ENCODE results near the gene NR4A3.

DNA sequence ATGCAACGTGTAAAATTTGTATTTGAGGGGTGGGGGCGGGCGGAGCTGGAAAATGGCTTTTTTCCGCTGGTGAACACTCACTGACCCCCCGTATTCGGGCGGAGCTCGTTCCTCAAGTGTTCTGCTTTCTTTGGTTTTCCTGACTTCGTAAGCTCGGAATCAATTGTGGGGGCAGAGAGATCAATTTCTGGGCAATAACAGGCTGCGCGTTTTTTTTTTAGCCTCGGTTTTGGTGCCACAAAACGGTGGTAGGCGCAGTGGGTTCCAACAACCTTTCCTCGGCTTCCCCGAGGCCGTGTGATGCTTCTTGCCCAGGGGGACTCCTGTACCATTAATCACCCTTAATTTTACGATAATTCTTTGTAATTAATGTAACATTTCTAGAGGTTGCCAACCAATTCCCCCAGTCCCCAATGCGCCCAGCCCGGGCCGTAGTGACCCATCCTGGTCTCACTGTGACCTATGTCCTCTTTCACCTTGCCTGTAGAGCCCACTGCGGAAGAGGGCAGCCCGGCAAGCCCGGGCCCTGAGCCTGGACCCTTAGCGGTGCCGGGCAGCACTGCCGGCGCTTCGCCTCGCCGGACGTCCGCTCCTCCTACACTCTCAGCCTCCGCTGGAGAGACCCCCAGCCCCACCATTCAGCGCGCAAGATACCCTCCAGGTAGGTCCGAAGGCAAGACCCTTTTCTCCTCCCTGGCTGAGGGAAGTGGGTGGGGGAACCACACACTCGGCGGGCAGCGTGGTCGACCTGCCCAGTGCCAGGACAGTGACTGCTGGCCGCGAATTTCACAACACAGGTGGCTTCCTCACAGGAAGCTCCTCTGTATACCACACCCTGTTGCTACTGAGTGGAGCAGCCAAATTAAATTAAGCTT lies 3.7 kb downstream of the NR4A3 start:
- TF ChIP-seq, protein P1, sequence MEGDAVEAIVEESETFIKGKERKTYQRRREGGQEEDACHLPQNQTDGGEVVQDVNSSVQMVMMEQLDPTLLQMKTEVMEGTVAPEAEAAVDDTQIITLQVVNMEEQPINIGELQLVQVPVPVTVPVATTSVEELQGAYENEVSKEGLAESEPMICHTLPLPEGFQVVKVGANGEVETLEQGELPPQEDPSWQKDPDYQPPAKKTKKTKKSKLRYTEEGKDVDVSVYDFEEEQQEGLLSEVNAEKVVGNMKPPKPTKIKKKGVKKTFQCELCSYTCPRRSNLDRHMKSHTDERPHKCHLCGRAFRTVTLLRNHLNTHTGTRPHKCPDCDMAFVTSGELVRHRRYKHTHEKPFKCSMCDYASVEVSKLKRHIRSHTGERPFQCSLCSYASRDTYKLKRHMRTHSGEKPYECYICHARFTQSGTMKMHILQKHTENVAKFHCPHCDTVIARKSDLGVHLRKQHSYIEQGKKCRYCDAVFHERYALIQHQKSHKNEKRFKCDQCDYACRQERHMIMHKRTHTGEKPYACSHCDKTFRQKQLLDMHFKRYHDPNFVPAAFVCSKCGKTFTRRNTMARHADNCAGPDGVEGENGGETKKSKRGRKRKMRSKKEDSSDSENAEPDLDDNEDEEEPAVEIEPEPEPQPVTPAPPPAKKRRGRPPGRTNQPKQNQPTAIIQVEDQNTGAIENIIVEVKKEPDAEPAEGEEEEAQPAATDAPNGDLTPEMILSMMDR (IDR thresholded peaks at IDR 0.05 in 4 of 5, conservative IDR thresholded peaks at IDR 0.05 in 1 of 5) = no peak
- no peak for TF ChIP-seq POLR2A (IDR thresholded peaks at IDR 0.05)

All from gastrocnemius medialis (tissue), 4 donors.